Glutamatergic neuron (in vitro differentiated cells): ENCODE data around the gene DCAF8L2. TPM values are rescaled to one million over a fixed set of nuclear protein-coding genes. Genes with fewer than 3 reads are reported as not detected.
"Not testable (repeated sequence)": the region's sequence is repeated elsewhere in the genome, so short reads cannot be mapped to it uniquely, and the experiment has no call there.

Experiments
- DNase-seq: peaks from one replicate; pipeline ENCODE4 v3.0.0; 2022
- H3K27ac Mint-ChIP-seq: one replicate; pipeline ENCODE4 v1.8.0; 2020; ENCODE audit warnings: mild to moderate bottlenecking, mixed read lengths, inconsistent platforms; ENCODE audit not compliant: unreplicated experiment
- H3K27me3 Mint-ChIP-seq: one replicate; pipeline ENCODE4 v1.8.0; 2020; ENCODE audit warnings: mild to moderate bottlenecking, moderate library complexity, mixed read lengths, inconsistent platforms; ENCODE audit not compliant: unreplicated experiment
- H3K36me3 Mint-ChIP-seq: one replicate; pipeline ENCODE4 v1.8.0; 2020; ENCODE audit warnings: mild to moderate bottlenecking, mixed read lengths, inconsistent platforms; ENCODE audit not compliant: unreplicated experiment
- H3K4me1 Mint-ChIP-seq: one replicate; pipeline ENCODE4 v1.8.0; 2020; ENCODE audit warnings: mild to moderate bottlenecking, low read depth, mixed read lengths, inconsistent platforms; ENCODE audit not compliant: unreplicated experiment
- H3K4me3 Mint-ChIP-seq: one replicate; pipeline ENCODE4 v1.8.0; 2020; ENCODE audit warnings: mild to moderate bottlenecking, mixed read lengths, inconsistent platforms; ENCODE audit not compliant: unreplicated experiment
- H3K9me3 Mint-ChIP-seq: one replicate; pipeline ENCODE4 v1.8.0; 2020; ENCODE audit warnings: mild to moderate bottlenecking, moderate library complexity, mixed read lengths, inconsistent platforms; ENCODE audit not compliant: unreplicated experiment
- CTCF ChIP-seq: fragments of 200-600 bp; sonication (generic); IDR thresholded peaks from one replicate; pipeline ENCODE4 v1.5.0; 2021; ENCODE audit not compliant: partially characterized antibody, unreplicated experiment
- total RNA-seq: library from RNA; stranded (reverse); fragmentation: NEBNext Ultra II Directional; extraction: Animal tissue kit (Norgen Biotek cat#: 25700); gene quantifications from one replicate; pipeline ENCODE4 v1.2.1, GENCODE V29; 2021; ENCODE audit not compliant: unreplicated experiment

The DCAF8L2 gene
- total RNA-seq, 1 donor from 2014 or later: not detected

- Mint-ChIP-seq H3K4me3 (no peak overlapping the region), H3K27ac (no peak overlapping the region), H3K9me3 (no peaks in the 10 kb centered on the region), H3K27me3 (no peaks in the 10 kb centered on the region), H3K36me3 (no peaks in the 10 kb centered on the region), H3K4me1 (no peaks in the 10 kb centered on the region)
- no peak for TF ChIP-seq CTCF
- DNase-seq: no peak
Measured at GRCh38 chrX:27728291-27728690, 138.1 kb downstream of the DCAF8L2 start.

DNA sequence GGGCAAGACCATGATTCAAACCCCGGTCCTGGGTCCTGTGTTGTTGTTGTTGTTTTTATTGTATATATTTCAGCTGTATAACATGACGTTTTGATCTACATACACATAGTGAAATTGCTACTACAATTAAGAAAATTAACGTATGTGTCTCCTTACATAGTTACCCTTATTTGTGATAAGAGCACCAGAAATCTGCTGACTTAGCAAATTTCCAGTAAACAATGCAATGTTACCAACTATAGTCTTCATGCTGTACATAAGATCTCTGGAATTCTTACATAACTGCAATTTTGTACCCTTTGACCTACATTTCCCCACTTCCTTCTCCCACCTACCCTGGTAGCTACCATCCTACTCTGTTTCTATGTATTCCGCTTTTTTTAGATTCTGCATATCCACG lies 141.8 kb downstream of the DCAF8L2 start:
- no peak for TF ChIP-seq CTCF
- no peak overlapping the region for H3K27ac Mint-ChIP-seq
- H3K4me3 Mint-ChIP-seq: no peak overlapping the region
- no peaks in the 10 kb centered on the region for H3K9me3 Mint-ChIP-seq
- DNase-seq: no peak
- H3K36me3 Mint-ChIP-seq: no peaks in the 10 kb centered on the region
- no peaks in the 10 kb centered on the region for H3K27me3 Mint-ChIP-seq
- H3K4me1 Mint-ChIP-seq: no peaks in the 10 kb centered on the region

DNA sequence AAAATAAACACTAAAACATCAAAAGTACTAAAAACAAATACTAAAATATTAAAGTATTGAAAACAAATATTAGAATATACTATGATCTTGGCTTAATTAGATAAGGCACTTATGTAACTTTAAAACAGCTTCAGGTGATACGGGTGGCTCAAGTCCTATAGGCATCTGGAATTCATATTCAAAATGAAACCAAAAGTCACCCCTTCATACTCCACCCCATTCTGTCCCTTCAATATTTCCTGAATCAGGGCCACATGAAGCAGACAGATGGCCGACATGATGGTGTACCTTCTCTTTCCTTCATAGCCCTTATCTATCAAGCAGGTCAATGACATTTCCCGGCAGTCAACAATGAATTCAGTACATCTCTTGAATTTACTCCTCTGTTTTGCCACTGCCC lies 145.8 kb downstream of the DCAF8L2 start:
- H3K36me3 Mint-ChIP-seq: no peaks in the 10 kb centered on the region
- H3K9me3 Mint-ChIP-seq: no peaks in the 10 kb centered on the region
- no peak for DNase-seq

DNA sequence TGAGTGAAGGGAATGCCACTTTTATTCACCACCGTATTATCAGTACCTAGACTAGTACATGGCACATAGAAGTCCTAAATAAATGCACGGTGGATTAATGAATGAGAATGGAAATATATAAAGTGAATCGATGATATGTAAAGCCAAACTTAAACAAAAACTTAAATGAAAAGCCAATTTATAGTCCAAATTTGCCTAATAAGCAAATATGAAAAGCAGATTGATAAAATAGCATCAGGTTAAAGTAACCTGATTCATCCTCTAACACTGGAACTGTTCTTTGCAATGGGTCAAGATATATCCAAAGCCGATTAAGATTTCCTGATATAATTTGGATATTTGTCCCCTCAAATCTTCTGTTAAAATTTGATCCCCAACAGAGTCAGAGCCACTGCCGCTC lies 150.8 kb downstream of the DCAF8L2 start:
- Mint-ChIP-seq H3K36me3 (no peaks in the 10 kb centered on the region), H3K4me3 (no peak overlapping the region), H3K4me1 (no peaks in the 10 kb centered on the region), H3K9me3 (no peaks in the 10 kb centered on the region), H3K27ac (no peak overlapping the region), H3K27me3 (no peaks in the 10 kb centered on the region)
- DNase-seq: no peak
- TF ChIP-seq CTCF: no peak

More for the DNA sequence above, 145.8 kb downstream of the DCAF8L2 start:
- H3K27me3 Mint-ChIP-seq: no peaks in the 10 kb centered on the region
- H3K27ac Mint-ChIP-seq: no peak overlapping the region
- no peak overlapping the region for H3K4me3 Mint-ChIP-seq
- TF ChIP-seq CTCF: no peak
- no peaks in the 10 kb centered on the region for H3K4me1 Mint-ChIP-seq

DNA sequence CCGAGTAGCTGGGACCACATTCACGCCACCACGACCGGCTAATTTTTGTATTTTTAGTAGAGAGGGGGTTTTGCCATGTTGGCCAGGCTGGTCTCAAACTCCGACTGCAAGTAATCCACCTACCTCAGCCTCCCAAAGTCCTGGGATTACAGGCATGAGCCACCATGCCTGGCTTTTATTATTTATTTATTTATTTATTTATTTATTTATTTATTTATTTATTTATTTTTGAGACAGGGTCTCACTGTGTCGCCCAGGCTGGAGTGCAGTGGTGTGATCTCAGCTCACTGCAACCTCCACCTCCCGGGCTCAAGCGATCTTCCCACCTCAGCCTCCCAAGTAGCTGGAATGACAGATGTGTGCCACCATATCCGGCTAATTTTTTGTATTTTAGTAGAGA lies 153.4 kb downstream of the DCAF8L2 start:
- not testable (repeated sequence) for H3K4me1 Mint-ChIP-seq, H3K9me3 Mint-ChIP-seq, DNase-seq, H3K27me3 Mint-ChIP-seq, H3K36me3 Mint-ChIP-seq, H3K4me3 Mint-ChIP-seq, H3K27ac Mint-ChIP-seq

DNA sequence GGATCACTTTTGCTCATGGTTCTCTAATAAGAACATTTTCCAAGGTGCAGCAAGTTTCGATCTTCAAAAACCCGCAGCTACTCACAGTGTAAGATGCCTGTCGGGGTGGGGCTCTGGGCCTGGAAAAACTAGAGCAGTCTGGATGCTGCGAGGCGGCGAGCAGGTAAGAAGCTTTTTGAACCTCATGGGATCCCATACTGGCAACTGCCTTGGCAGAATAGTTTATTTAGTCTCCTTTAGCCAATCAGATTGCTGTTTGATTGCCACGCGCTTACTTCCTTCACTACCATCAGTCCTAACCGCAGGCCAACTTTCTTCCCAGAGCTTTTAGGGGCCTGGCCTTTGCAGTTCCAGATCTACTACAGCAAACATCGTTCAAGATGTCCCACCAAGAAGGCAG lies 156.4 kb downstream of the DCAF8L2 start:
- H3K4me3 Mint-ChIP-seq: no peak overlapping the region
- H3K27me3 Mint-ChIP-seq: no peaks in the 10 kb centered on the region
- H3K9me3 Mint-ChIP-seq: no peaks in the 10 kb centered on the region
- no peak for TF ChIP-seq CTCF
- H3K27ac Mint-ChIP-seq: no peak overlapping the region
- DNase-seq: no peak
- H3K4me1 Mint-ChIP-seq: no peaks in the 10 kb centered on the region
- no peaks in the 10 kb centered on the region for H3K36me3 Mint-ChIP-seq

GRCh38 chrX:27750298-27750697 lies 160.2 kb downstream of the DCAF8L2 start:
- not testable (repeated sequence) for H3K4me3 Mint-ChIP-seq, H3K27me3 Mint-ChIP-seq, H3K4me1 Mint-ChIP-seq, DNase-seq, H3K36me3 Mint-ChIP-seq, H3K9me3 Mint-ChIP-seq, H3K27ac Mint-ChIP-seq
